ENCODE data around the gene FOXP1. TPM values are rescaled to one million over a fixed set of nuclear protein-coding genes. Genes with fewer than 3 reads are reported as not detected.

The FOXP1 gene
- total RNA-seq, 2 donors from 2014 or later = 41.7 to 94.3 TPM

DNA sequence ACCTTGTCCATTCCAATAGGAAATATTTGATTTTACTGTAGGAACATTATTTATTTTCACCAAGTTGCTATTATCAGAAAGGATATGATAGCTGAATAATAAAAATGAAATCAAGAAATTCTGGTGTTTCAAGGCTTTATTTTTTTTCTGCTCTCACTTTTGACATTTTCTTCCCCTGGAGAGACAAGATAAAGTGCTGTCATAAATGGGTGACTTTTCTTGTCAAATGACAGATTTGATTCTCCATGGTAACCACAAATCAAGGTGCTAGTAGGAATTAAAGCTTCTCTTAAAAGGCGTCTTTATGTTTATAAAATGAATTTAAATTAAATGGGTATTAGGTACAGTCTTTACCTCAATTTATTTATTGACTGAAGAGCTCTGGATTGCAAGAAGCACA, 124.6 kb downstream of the FOXP1 start:
- no peaks in the 10 kb centered on the region for H3K9me3 Mint-ChIP-seq
- no peak overlapping the region for H3K4me3 Mint-ChIP-seq
- TF ChIP-seq, protein P1, sequence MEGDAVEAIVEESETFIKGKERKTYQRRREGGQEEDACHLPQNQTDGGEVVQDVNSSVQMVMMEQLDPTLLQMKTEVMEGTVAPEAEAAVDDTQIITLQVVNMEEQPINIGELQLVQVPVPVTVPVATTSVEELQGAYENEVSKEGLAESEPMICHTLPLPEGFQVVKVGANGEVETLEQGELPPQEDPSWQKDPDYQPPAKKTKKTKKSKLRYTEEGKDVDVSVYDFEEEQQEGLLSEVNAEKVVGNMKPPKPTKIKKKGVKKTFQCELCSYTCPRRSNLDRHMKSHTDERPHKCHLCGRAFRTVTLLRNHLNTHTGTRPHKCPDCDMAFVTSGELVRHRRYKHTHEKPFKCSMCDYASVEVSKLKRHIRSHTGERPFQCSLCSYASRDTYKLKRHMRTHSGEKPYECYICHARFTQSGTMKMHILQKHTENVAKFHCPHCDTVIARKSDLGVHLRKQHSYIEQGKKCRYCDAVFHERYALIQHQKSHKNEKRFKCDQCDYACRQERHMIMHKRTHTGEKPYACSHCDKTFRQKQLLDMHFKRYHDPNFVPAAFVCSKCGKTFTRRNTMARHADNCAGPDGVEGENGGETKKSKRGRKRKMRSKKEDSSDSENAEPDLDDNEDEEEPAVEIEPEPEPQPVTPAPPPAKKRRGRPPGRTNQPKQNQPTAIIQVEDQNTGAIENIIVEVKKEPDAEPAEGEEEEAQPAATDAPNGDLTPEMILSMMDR (conservative IDR thresholded peaks at IDR 0.05) = no peak
- Histone ChIP-seq H3K4me3 (ENCODE audit: low read length) (no peak overlapping the region), H3K9ac (ENCODE audit: extremely low read depth, low read length, poor library complexity, severe bottlenecking) (no peak overlapping the region), H3K9me3 (ENCODE audit: control insufficient read depth, low read length) (no peaks in the 10 kb centered on the region), H3K36me3 (ENCODE audit: control insufficient read depth, insufficient read depth, low read length) (no peaks in the 10 kb centered on the region), H3K27ac (ENCODE audit: low read depth, low read length) (no peak overlapping the region), H3K4me1 (ENCODE audit: control insufficient read depth, insufficient read depth, low read length) (peaks cover 6% of the 10 kb centered on the region), H3K27me3 (ENCODE audit: control insufficient read depth, insufficient read depth, low read length, poor library complexity, severe bottlenecking) (no peaks in the 10 kb centered on the region)
- H3K36me3 Mint-ChIP-seq (ENCODE audit: low read depth) = peaks cover 3% of the 10 kb centered on the region
- H3K27me3 Mint-ChIP-seq (ENCODE audit: insufficient read depth) = no peaks in the 10 kb centered on the region
- peaks cover 34% of the 10 kb centered on the region for H3K4me1 Mint-ChIP-seq
- DNase-seq = no peak
- no peak overlapping the region for H3K27ac Mint-ChIP-seq
- WGBS, 2 experiments (ENCODE audit: insufficient coverage in 1 of 2, insufficient read length in 1 of 2) = 100% methylated on average over 1 of the region's 1 CpG

DNA sequence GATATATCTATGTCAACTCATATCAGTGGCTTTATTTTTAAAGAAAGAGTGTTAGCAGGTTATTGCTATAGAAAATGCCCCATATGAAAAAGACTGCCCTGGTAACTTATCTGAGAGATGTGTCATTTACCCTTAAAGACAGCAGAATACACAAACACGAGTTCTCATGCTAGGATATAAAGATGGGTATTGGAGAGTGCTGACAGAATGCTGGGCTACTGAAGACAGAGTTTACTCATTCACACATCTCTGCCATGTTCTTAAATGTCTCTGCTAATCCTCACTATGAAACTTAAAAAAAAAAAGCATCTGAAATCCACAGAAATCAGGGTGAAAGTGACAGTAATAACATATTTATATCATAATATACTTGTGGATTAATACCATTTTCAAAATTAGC, 126.7 kb downstream of the FOXP1 start:
- Mint-ChIP-seq H3K36me3 (ENCODE audit: low read depth) (peaks cover 3% of the 10 kb centered on the region), H3K9me3 (no peaks in the 10 kb centered on the region), H3K4me3 (no peak overlapping the region), H3K27ac (no peak overlapping the region), H3K27me3 (ENCODE audit: insufficient read depth) (no peaks in the 10 kb centered on the region), H3K4me1 (peaks cover 55% of the 10 kb centered on the region)
- 63% methylated on average over 1 of the region's 1 CpG; no CpG with 5 or more reads in 1 of the 2 experiments for WGBS, 2 experiments (ENCODE audit: insufficient coverage in 1 of 2, insufficient read length in 1 of 2)
- H3K27me3 ChIP-seq (ENCODE audit: control insufficient read depth, insufficient read depth, low read length, poor library complexity, severe bottlenecking) = no peaks in the 10 kb centered on the region
- no peak for DNase-seq
- no peaks in the 10 kb centered on the region for H3K9me3 ChIP-seq (ENCODE audit: control insufficient read depth, low read length)
- TF ChIP-seq, protein P1 (conservative IDR thresholded peaks at IDR 0.05) = no peak
- H3K4me3 ChIP-seq (ENCODE audit: low read length) = no peak overlapping the region
- H3K27ac ChIP-seq (ENCODE audit: low read depth, low read length) = no peak overlapping the region
- H3K4me1 ChIP-seq (ENCODE audit: control insufficient read depth, insufficient read depth, low read length) = peaks cover 7% of the 10 kb centered on the region
- no peak overlapping the region for H3K9ac ChIP-seq (ENCODE audit: extremely low read depth, low read length, poor library complexity, severe bottlenecking)
- H3K36me3 ChIP-seq (ENCODE audit: control insufficient read depth, insufficient read depth, low read length) = no peaks in the 10 kb centered on the region

DNA sequence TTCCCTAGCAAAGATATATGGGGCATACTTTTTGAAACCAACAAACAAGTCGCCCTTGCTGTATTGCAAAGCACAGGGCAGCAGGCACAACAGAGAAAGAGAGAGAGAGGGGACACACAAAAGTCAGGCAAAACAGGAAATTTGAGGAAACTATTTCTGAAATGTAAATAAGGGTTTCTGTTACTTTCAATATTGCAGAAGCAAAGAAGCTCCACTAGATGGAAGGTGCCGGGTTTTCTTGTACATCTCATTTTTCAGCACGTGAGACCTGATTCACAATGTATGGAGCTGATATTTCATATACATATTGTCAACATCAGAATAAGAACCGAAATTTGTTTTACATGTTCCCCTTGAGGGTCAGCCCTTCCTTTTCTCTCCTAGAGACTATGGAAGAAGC, 127.4 kb downstream of the FOXP1 start:
- H3K4me1 Mint-ChIP-seq = peaks cover 60% of the 10 kb centered on the region

More for the DNA sequence above, 127.4 kb downstream of the FOXP1 start:
- Histone ChIP-seq H3K27ac (ENCODE audit: low read depth, low read length) (no peak overlapping the region), H3K9ac (ENCODE audit: extremely low read depth, low read length, poor library complexity, severe bottlenecking) (no peak overlapping the region), H3K27me3 (ENCODE audit: control insufficient read depth, insufficient read depth, low read length, poor library complexity, severe bottlenecking) (no peaks in the 10 kb centered on the region), H3K9me3 (ENCODE audit: control insufficient read depth, low read length) (no peaks in the 10 kb centered on the region), H3K4me1 (ENCODE audit: control insufficient read depth, insufficient read depth, low read length) (peaks cover 7% of the 10 kb centered on the region), H3K36me3 (ENCODE audit: control insufficient read depth, insufficient read depth, low read length) (no peaks in the 10 kb centered on the region), H3K4me3 (ENCODE audit: low read length) (no peak overlapping the region)
- Mint-ChIP-seq H3K27ac (no peak overlapping the region), H3K27me3 (ENCODE audit: insufficient read depth) (no peaks in the 10 kb centered on the region), H3K36me3 (ENCODE audit: low read depth) (peaks cover 3% of the 10 kb centered on the region), H3K4me3 (no peak overlapping the region), H3K9me3 (no peaks in the 10 kb centered on the region)
- 93% methylated on average over 3 to 4 of the region's 4 CpGs for WGBS, 2 experiments (ENCODE audit: insufficient coverage in 1 of 2, insufficient read length in 1 of 2)
- TF ChIP-seq, protein P1 (conservative IDR thresholded peaks at IDR 0.05) = no peak
- no peak for DNase-seq
